NOMO-1 treated with dmso at 0.1 percent for 144 hours (cell line): ENCODE data around the gene EFS.

Experiments used
- DNase-seq: peaks from one replicate; lab custom pipeline; 2025; ENCODE audit not compliant: unreplicated experiment; lab: John Stamatoyannopoulos, UW

Gene EFS

GRCh38 chr14:23359167-23359626, 5.8 kb downstream of the EFS start:
- no peak for DNase-seq

- no peak for DNase-seq
Observed at GRCh38 chr14:23358553-23359166, 6.3 kb downstream of the EFS start.

- DNase-seq, result no peak
Observed at GRCh38 chr14:23358042-23358441, 6.9 kb downstream of the EFS start.

- DNase-seq, result no peak
Observed at GRCh38 chr14:23357261-23357660, 7.7 kb downstream of the EFS start.

GRCh38 chr14:23356662-23357061, 8.3 kb downstream of the EFS start:
- no peak for DNase-seq

GRCh38 chr14:23355871-23356435, 9.0 kb downstream of the EFS start:
- no peak for DNase-seq

- DNase-seq, result no peak
Observed at GRCh38 chr14:23354990-23355389, 10.0 kb downstream of the EFS start.

GRCh38 chr14:23353433-23353780, 11.6 kb downstream of the EFS start:
- no peak for DNase-seq

GRCh38 chr14:23352506-23353432, 12.2 kb downstream of the EFS start, which contains the start of gene SLC22A17:
SLC22A17 (minus strand) TSS chr14:23352887.
- no peak for DNase-seq

GRCh38 chr14:23351681-23352505, 13.1 kb downstream of the EFS start:
- no peak for DNase-seq

GRCh38 chr14:23349156-23349845, 15.7 kb downstream of the EFS start:
- no peak for DNase-seq

- no peak for DNase-seq
Observed at GRCh38 chr14:23348297-23348655, 16.7 kb downstream of the EFS start.

GRCh38 chr14:23347406-23348296, 17.3 kb downstream of the EFS start:
- DNase-seq, result no peak

GRCh38 chr14:23346693-23347405, 18.1 kb downstream of the EFS start:
- no peak for DNase-seq

- no peak for DNase-seq
Observed at GRCh38 chr14:23345987-23346692, 18.8 kb downstream of the EFS start.

- DNase-seq, result no peak
Observed at GRCh38 chr14:23344481-23344880, 20.5 kb downstream of the EFS start.

- no peak for DNase-seq
Observed at GRCh38 chr14:23339506-23340268, 25.3 kb downstream of the EFS start.

GRCh38 chr14:23335623-23336022, 29.3 kb downstream of the EFS start:
- no peak for DNase-seq
